ENCODE measurements around the gene TLR6.

DNA sequence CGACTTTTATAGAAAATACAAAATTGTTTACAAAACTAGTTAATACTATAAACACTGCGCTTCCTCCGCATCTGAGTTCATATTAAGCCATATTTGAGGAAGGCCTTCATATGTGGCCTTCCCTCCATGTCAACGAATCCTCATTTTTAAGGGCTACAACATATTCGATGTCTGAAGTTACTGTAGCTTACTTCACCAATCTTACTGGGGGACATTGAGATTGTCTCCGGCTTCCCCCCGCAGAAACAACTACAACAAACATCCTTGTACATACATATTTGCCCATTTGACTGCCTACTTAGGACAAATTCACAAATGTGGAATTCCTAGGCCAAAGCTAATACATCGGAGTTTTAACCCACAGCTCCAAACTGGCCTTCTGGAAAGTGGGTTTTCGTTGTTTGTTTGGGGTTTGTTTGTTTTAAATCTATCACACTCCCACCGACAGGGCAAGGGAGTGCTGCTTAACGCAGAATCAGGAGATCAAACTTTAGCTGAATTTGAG lies 10.4 kb upstream of the TLR6 start:
- no peak for TF ChIP-seq EZH2 (IDR thresholded peaks at IDR 0.05; ENCODE audit: borderline replicate concordance, low read depth, low read length, poor library complexity, severe bottlenecking)
- TF ChIP-seq, protein P1, sequence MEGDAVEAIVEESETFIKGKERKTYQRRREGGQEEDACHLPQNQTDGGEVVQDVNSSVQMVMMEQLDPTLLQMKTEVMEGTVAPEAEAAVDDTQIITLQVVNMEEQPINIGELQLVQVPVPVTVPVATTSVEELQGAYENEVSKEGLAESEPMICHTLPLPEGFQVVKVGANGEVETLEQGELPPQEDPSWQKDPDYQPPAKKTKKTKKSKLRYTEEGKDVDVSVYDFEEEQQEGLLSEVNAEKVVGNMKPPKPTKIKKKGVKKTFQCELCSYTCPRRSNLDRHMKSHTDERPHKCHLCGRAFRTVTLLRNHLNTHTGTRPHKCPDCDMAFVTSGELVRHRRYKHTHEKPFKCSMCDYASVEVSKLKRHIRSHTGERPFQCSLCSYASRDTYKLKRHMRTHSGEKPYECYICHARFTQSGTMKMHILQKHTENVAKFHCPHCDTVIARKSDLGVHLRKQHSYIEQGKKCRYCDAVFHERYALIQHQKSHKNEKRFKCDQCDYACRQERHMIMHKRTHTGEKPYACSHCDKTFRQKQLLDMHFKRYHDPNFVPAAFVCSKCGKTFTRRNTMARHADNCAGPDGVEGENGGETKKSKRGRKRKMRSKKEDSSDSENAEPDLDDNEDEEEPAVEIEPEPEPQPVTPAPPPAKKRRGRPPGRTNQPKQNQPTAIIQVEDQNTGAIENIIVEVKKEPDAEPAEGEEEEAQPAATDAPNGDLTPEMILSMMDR (conservative IDR thresholded peaks at IDR 0.05; ENCODE audit: low read depth, low read length), result no peak

All from A673 (cell line).